Transverse colon (tissue), 4 donors: ENCODE results near the gene GPR173. TPM values are rescaled to one million over a fixed set of nuclear protein-coding genes. Genes with fewer than 3 reads are reported as not detected.

Experiments used
- DNase-seq: peaks from one replicate; pipeline ENCODE4 v3.0.0-alpha.2; 2019
- H3K27ac ChIP-seq, 4 donors: fragments of 200-600 bp; sonication (generic); 2 replicates each; pipeline ENCODE4 v1.5.1; 2016 to 2018; ENCODE audit warnings: inconsistent platforms in 4 of 4
- H3K27me3 ChIP-seq: fragments of 200-600 bp; sonication (generic); 2 replicates; pipeline ENCODE4 v1.5.1; 2017; ENCODE audit warnings: inconsistent platforms
- H3K36me3 ChIP-seq, 4 donors: fragments of 200-600 bp; sonication (generic); 2 replicates each; pipeline ENCODE4 v1.5.1; 2017 to 2019; ENCODE audit warnings: inconsistent platforms in 4 of 4
- H3K4me1 ChIP-seq, 4 donors: fragments of 200-600 bp; sonication (generic); 2 replicates each; pipeline ENCODE4 v1.5.1; 2017 to 2020; ENCODE audit warnings: inconsistent platforms in 4 of 4
- H3K4me3 ChIP-seq, 4 donors: fragments of 200-600 bp; sonication (generic); 1 replicate in 1 of 4; 2 replicates in 3 of 4; pipeline versions ENCODE4 v1.5.1 to v1.6.1; 2017 to 2019; ENCODE audit warnings: inconsistent platforms in 4 of 4
- H3K9me3 ChIP-seq, 2 donors: fragments of 200-600 bp; sonication (generic); 2 replicates each; pipeline ENCODE4 v1.5.1; 2017 to 2019; ENCODE audit warnings: inconsistent platforms in 2 of 2
- CTCF ChIP-seq, 5 experiments: fragments of 200-600 bp in 3 of 5; fragments of 450-650 bp in 2 of 5; sonication (generic) in 3 of 5; IDR thresholded peaks; 1 replicate in 2 of 5; 2 replicates in 3 of 5; pipeline ENCODE4 v1.5.1; 2016 to 2017; ENCODE audit warnings: antibody characterized with exemption in 5 of 5, inconsistent platforms in 3 of 5, mild to moderate bottlenecking in 2 of 5, moderate library complexity in 1 of 5
- EP300 ChIP-seq: sonication (generic); formaldehyde crosslinking; IDR thresholded peaks from one replicate; pipeline ENCODE4 v1.6.1; 2017; ENCODE audit warnings: antibody characterized with exemption, low read depth
- POLR2A ChIP-seq: fragments of 450-650 bp; IDR thresholded peaks from one replicate; pipeline ENCODE4 v1.6.1; 2016; ENCODE audit warnings: antibody characterized with exemption, mild to moderate bottlenecking, moderate library complexity
- POLR2AphosphoS5 ChIP-seq, 3 donors: sonication (generic); formaldehyde crosslinking; IDR thresholded peaks; one replicate each; pipeline ENCODE4 v1.6.1; 2016; ENCODE audit warnings: antibody characterized with exemption in 3 of 3
- WGBS, 2 donors: methylation state at CpG; one replicate each; pipeline ENCODE4 v1.1.5; 2018; ENCODE audit warnings: low coverage in 1 of 2; 5-methylcytosine and 5-hydroxymethylcytosine counted together
- in situ Hi-C, 4 donors: fragments of 200-750 bp; cut with MboI; loops; one replicate each; pipeline versions ENCODE4 v1.15.0 to v1.15.1; 2017; ENCODE audit warnings: low sequenced_read_pairs in 3 of 4, low pct_ligation_motif_present in 1 of 4, low pct_unique_long_range_greater_than_20kb in 1 of 4
- intact Hi-C: fragments of 100-400 bp; cut with DNase I; formaldehyde crosslinking; loops from one replicate; pipeline ENCODE4 v1.15.1; 2023; ENCODE audit warnings: low total_unique reads
- total RNA-seq, 4 donors: library from RNA; depleted of rRNA; stranded (reverse); fragments of >200 nt; gene quantifications; one replicate each; pipeline ENCODE4 v1.1.0, GENCODE V29; 2016

GPR173 gene
- total RNA-seq, 4 donors from 2014 or later = 0.27 to 5.2 (median 1.1) TPM

- DNase-seq = no peak
- no peak for TF ChIP-seq CTCF (IDR thresholded peaks at IDR 0.05)
- TF ChIP-seq EP300 = no peak
- no peak for TF ChIP-seq POLR2A
- TF ChIP-seq POLR2AphosphoS5 (IDR thresholded peaks at IDR 0.05) = no peak
- Histone ChIP-seq H3K4me3 (no peak overlapping the region), H3K9me3 (no peaks in the 10 kb centered on the region), H3K27me3 (no peaks in the 10 kb centered on the region), H3K4me1 (peaks cover 6 to 22% (median 7%) of the 10 kb centered on the region in 4 donors), H3K27ac (no peak overlapping the region), H3K36me3 (no peaks in the 10 kb centered on the region)
- intact Hi-C loops = no loop called here
- in situ Hi-C loops = no loop called here
- 59 to 83% methylated on average over 1 to 2 of the region's 2 CpGs for WGBS, 2 donors
Observed at GRCh38 chrX:53089925-53090324, 41.3 kb downstream of the GPR173 start.

GRCh38 chrX:53091354-53091753, 42.8 kb downstream of the GPR173 start:
- Histone ChIP-seq H3K27ac (no peak overlapping the region), H3K27me3 (no peaks in the 10 kb centered on the region), H3K4me1 (peaks cover 6 to 21% (median 8%) of the 10 kb centered on the region in 4 donors), H3K4me3 (no peak overlapping the region), H3K9me3 (no peaks in the 10 kb centered on the region), H3K36me3 (no peaks in the 10 kb centered on the region)
- intact Hi-C loops (no loop called here), in situ Hi-C loops (no loop called here)
- WGBS, 2 donors = 82% methylated on average over 2 of the region's 2 CpGs; no CpG with 5 or more reads in 1 of the 2 donors
- no peak for DNase-seq
- TF ChIP-seq CTCF (IDR thresholded peaks at IDR 0.05) = no peak
- no peak for TF ChIP-seq POLR2AphosphoS5 (IDR thresholded peaks at IDR 0.05)
- TF ChIP-seq POLR2A = no peak
- no peak for TF ChIP-seq EP300

GRCh38 chrX:53093177-53093655, 44.6 kb downstream of the GPR173 start:
- H3K4me1 ChIP-seq = peaks cover 1 to 8% (median 6%) of the 10 kb centered on the region in 4 donors
- H3K27me3 ChIP-seq = no peaks in the 10 kb centered on the region
- intact Hi-C loops (no loop called here), in situ Hi-C loops (no loop called here)
- 0 to 44% methylated on average over 1 to 16 of the region's 16 CpGs for WGBS, 2 donors
- no peaks in the 10 kb centered on the region for H3K36me3 ChIP-seq
- peak; percentile 87 for DNase-seq
- no peaks in the 10 kb centered on the region for H3K9me3 ChIP-seq
- peak overlapping the region; percentile 95 to 97 (median 95) for H3K27ac ChIP-seq
- TF ChIP-seq CTCF (IDR thresholded peaks at IDR 0.05) = peak; percentile 41 to 70 (median 46)
- no peak for TF ChIP-seq POLR2A
- H3K4me3 ChIP-seq = peak overlapping the region; percentile 6 to 70 (median 54)

GRCh38 chrX:53093748-53094581, 45.4 kb downstream of the GPR173 start, which contains the start of gene KANTR:
Gene KANTR (plus strand): TSS chrX:53094142. CDS start chrX:53124273, 30,131 bp downstream.
- no peaks in the 10 kb centered on the region for H3K9me3 ChIP-seq
- peaks cover 0 to 8% (median 6%) of the 10 kb centered on the region in 4 donors for H3K4me1 ChIP-seq
- in situ Hi-C loops (no loop called here), intact Hi-C loops (no loop called here)
- no peaks in the 10 kb centered on the region for H3K27me3 ChIP-seq
- peak within 1 kb of the TSS; percentile 46 to 70 (median 60) for H3K4me3 ChIP-seq
- DNase-seq = peak; percentile 90
- H3K36me3 ChIP-seq = no peaks in the 10 kb centered on the region
- TF ChIP-seq POLR2A = peak; percentile 77
- no peak for TF ChIP-seq EP300
- peak; percentile 76 to 86 (median 86) for TF ChIP-seq POLR2AphosphoS5 (IDR thresholded peaks at IDR 0.05)
- no peak for TF ChIP-seq CTCF (IDR thresholded peaks at IDR 0.05)
- 46% methylated on average over 40 of the region's 67 CpGs; no CpG with 5 or more reads in 1 of the 2 donors for WGBS, 2 donors
- H3K27ac ChIP-seq = peak within 1 kb of the TSS; percentile 95 to 97 (median 95)
